Hepatocyte (in vitro differentiated cells): ENCODE data around the gene PER1. TPM values are rescaled to one million over a fixed set of nuclear protein-coding genes. Genes with fewer than 3 reads are reported as not detected.

Experiments used
- DNase-seq: peaks from one replicate; pipeline ENCODE4 v3.0.0-alpha.2; 2016; ENCODE audit warnings: low spot score
- H2AFZ ChIP-seq: fragments of 200-600 bp; sonication (generic); 2 replicates; pipeline ENCODE4 v1.6.0; 2016; ENCODE audit warnings: antibody characterized with exemption, mild to moderate bottlenecking
- H3K27ac ChIP-seq: fragments of 200-600 bp; sonication (generic); 2 replicates; pipeline ENCODE4 v1.5.1; 2016; ENCODE audit warnings: mild to moderate bottlenecking
- H3K27me3 ChIP-seq: fragments of 200-600 bp; sonication (generic); 2 replicates; pipeline ENCODE4 v1.6.1; 2016
- H3K36me3 ChIP-seq: fragments of 200-600 bp; sonication (generic); replicated peaks from 2 replicates; pipeline ENCODE4 v1.5.1; 2016; ENCODE audit warnings: low read depth; ENCODE audit not compliant: insufficient read depth
- H3K4me1 ChIP-seq: fragments of 200-600 bp; sonication (generic); 2 replicates; pipeline ENCODE4 v1.5.1; 2016; ENCODE audit warnings: mild to moderate bottlenecking, moderate library complexity; ENCODE audit not compliant: insufficient read depth
- H3K4me2 ChIP-seq: fragments of 200-600 bp; sonication (generic); 2 replicates; pipeline ENCODE4 v1.6.0; 2016
- H3K4me3 ChIP-seq: fragments of 200-600 bp; sonication (generic); 2 replicates; pipeline ENCODE4 v1.5.1; 2016; ENCODE audit warnings: mild to moderate bottlenecking
- H3K79me2 ChIP-seq: fragments of 200-600 bp; sonication (generic); 2 replicates; pipeline ENCODE4 v1.6.0; 2017; ENCODE audit warnings: mild to moderate bottlenecking
- H3K9me2 ChIP-seq: fragments of 200-600 bp; sonication (generic); replicated peaks from 2 replicates; pipeline ENCODE4 v1.6.0; 2017; ENCODE audit warnings: mild to moderate bottlenecking; ENCODE audit not compliant: insufficient read depth
- H3K9me3 ChIP-seq: fragments of 200-600 bp; sonication (generic); 2 replicates; pipeline ENCODE4 v1.5.1; 2016; ENCODE audit warnings: low read depth, mild to moderate bottlenecking
- H4K20me1 ChIP-seq: fragments of 200-600 bp; sonication (generic); 2 replicates; pipeline ENCODE4 v1.6.0; 2016; ENCODE audit warnings: mild to moderate bottlenecking; ENCODE audit not compliant: insufficient read depth, poor library complexity, severe bottlenecking
- EZH2 ChIP-seq: fragments of 200-600 bp; sonication (generic); IDR thresholded peaks from 2 replicates; pipeline ENCODE4 v1.6.1; 2016; ENCODE audit warnings: antibody characterized with exemption, mild to moderate bottlenecking, borderline replicate concordance
- EZH2phosphoT487 ChIP-seq: fragments of 200-600 bp; sonication (generic); IDR thresholded peaks from one replicate; pipeline ENCODE4 v1.6.1; 2018; ENCODE audit warnings: antibody characterized with exemption, mild to moderate bottlenecking, low read depth, moderate library complexity; ENCODE audit not compliant: unreplicated experiment, severe bottlenecking
- WGBS: methylation state at CpG from one replicate; pipeline ENCODE4 v1.1.6; 2016; ENCODE audit warnings: low lambda C conversion rate; ENCODE audit errors: missing lambda C conversion rate; 5-methylcytosine and 5-hydroxymethylcytosine counted together
- polyA plus RNA-seq: library from polyadenylated mRNA; unstranded; fragments of >200 nt; fragmentation: Nextera tagmentation; extraction: Ambion mirVana; gene quantifications from 2 replicates; pipeline ENCODE4 v1.2.1, GENCODE V29; 2016
- total RNA-seq: library from RNA; depleted of rRNA; stranded (reverse); fragments of >200 nt; gene quantifications from 2 replicates; pipeline ENCODE4 v1.2.3, GENCODE V29; 2014
- TF ChIP-seq, protein P1 (sequence below): fragments of 200-600 bp; sonication (generic); IDR thresholded peaks from 2 replicates; pipeline ENCODE4 v1.5.1; 2016; ENCODE audit warnings: antibody characterized with exemption, mild to moderate bottlenecking; ENCODE audit not compliant: poor library complexity

PER1 gene
- total and polyA plus RNA-seq, 2 experiments from 2014 or later: 36.5 to 107 TPM

DNA sequence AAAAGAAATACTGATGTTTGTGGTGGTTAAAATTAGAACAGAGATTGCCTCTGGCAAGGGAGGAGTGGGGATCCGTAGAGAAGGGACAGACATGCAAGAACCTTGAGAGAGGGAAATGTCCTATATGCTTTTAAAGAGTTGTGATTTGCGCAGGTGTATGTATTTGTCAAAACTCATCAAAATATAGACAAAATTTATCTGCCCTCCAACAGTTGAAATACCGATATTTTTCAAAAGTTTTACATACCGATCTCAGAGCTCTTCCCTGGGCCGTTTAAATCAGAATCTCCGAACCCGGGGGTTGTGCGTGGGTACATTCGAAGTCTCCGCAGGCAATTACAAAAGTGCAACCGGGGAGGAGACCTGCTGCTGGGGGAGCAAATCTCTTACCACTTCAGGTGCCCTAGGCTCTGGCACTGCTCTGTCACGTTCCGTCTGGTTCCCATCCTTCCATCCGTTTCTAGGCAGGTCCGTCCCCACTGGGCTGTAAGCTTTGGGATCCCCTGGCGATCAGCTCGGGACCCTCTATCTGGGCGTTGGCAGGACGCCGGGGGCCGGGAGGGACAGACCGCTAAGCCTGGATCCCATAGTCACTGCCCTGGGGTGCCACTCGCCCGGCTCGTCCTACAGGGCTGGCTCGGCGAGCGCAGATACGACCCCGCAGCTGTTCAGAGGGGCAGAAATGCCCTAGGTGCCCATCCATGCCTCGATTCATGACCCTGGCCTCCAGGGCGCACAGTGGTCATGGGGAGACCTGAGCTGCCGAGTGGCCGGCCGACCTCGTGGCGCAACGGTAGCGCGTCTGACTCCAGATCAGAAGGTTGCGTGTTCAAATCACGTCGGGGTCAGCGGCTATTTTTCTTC lies 33.6 kb upstream of the PER1 start:
- peaks cover 12% of the 10 kb centered on the region for H3K4me1 ChIP-seq
- H3K4me2 ChIP-seq: peak overlapping the region; percentile 76
- peaks cover 9% of the 10 kb centered on the region for H3K79me2 ChIP-seq
- no peaks in the 10 kb centered on the region for H3K27me3 ChIP-seq
- TF ChIP-seq EZH2 (no peak), EZH2phosphoT487 (no peak)
- TF ChIP-seq, protein P1, sequence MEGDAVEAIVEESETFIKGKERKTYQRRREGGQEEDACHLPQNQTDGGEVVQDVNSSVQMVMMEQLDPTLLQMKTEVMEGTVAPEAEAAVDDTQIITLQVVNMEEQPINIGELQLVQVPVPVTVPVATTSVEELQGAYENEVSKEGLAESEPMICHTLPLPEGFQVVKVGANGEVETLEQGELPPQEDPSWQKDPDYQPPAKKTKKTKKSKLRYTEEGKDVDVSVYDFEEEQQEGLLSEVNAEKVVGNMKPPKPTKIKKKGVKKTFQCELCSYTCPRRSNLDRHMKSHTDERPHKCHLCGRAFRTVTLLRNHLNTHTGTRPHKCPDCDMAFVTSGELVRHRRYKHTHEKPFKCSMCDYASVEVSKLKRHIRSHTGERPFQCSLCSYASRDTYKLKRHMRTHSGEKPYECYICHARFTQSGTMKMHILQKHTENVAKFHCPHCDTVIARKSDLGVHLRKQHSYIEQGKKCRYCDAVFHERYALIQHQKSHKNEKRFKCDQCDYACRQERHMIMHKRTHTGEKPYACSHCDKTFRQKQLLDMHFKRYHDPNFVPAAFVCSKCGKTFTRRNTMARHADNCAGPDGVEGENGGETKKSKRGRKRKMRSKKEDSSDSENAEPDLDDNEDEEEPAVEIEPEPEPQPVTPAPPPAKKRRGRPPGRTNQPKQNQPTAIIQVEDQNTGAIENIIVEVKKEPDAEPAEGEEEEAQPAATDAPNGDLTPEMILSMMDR: no peak
- H3K9me2 ChIP-seq: no peaks in the 10 kb centered on the region
- no peaks in the 10 kb centered on the region for H3K36me3 ChIP-seq
- peak overlapping the region; percentile 96 for H3K4me3 ChIP-seq
- 3% methylated on average over 44 of the region's 44 CpGs for WGBS
- H2AFZ ChIP-seq: peak overlapping the region; percentile 72
- no peaks in the 10 kb centered on the region for H3K9me3 ChIP-seq
- no peaks in the 10 kb centered on the region for H4K20me1 ChIP-seq
- peak; percentile 91 for DNase-seq
- H3K27ac ChIP-seq: peak overlapping the region; percentile 96

DNA sequence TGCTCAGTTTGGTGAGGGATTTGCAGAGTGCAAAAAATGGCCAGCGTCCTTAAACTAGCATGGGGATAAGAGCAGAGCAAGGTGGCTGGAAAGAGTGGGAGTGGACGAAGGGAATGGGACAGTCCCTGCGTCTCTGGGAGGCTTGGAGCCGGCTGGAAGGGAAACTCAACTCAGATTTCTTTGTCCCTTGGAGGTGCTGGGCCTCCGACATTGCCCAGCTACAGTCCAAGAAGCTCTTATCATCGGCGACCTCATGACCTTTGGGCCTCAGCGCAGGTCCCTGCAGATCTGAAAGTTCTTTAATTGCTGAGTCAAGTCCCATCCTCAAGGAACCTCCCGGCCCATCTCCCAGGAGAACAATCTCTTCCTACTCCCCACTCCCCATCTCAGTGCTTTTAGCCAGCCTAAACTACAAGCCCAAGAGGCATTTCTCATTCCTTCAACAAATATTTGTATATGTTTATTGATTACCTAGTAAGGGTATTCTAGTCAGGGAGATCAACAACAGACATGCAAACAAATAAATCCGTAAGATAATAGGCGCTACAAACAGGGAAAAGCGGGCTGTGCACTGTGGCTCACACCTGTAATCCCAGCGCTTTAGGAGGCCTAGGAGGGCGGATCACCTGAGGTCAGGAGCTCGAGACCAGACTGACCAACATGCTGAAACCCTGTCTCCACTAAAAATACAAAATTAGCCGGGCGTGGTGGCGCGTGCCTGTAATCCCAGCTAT lies 25.0 kb upstream of the PER1 start:
- TF ChIP-seq, protein P1: no peak
- TF ChIP-seq EZH2phosphoT487 (no peak), EZH2 (no peak)
- WGBS: 52% methylated on average over 19 of the region's 19 CpGs
- no peaks in the 10 kb centered on the region for H3K9me2 ChIP-seq
- peak overlapping the region; percentile 92 for H3K4me2 ChIP-seq
- H3K9me3 ChIP-seq: no peaks in the 10 kb centered on the region
- peak; percentile 21 for DNase-seq
- H3K4me3 ChIP-seq: peak overlapping the region; percentile 30
- peak overlapping the region; percentile 94 for H2AFZ ChIP-seq
- H4K20me1 ChIP-seq: no peaks in the 10 kb centered on the region
- no peaks in the 10 kb centered on the region for H3K27me3 ChIP-seq
- no peaks in the 10 kb centered on the region for H3K36me3 ChIP-seq
- H3K27ac ChIP-seq: peak overlapping the region; percentile 84
- peaks cover 24% of the 10 kb centered on the region for H3K4me1 ChIP-seq
- peaks cover 8% of the 10 kb centered on the region for H3K79me2 ChIP-seq

DNA sequence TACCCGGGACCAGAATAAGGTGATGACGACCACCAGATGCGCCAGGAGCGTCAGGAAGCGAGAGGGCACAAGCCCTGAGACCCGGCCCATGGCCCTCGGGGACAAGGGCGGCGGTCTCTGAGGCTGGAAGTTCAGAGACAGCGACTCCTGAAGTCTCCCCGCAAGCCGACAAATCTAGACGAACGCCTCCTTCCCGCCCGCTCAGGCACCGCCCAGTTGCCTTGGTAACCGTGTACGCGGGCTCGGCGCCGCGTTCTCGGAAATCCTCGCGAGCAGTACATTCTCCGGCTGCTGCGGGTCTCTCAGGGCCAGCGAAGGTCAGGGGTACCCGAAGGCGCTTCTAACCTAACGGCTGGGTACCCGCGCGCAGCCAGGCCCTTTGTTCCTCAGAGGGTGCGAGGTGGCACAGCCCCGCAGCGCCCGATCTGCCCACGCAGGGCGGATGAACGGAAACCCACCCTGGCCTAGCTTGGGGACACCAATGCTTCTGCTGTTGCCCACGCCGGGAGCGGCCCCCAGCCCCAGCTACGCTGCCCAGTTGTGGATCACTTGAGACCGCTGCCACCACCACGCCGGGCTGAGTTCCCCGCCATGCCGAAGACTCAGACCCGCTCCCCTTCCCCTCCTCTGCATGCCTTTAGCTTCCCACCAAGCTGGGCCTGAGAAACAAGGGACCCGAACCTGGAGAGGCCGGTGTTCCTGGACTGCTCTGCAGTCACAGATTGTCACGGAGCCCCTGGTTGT lies 24.2 kb upstream of the PER1 start, which contains the start of gene TMEM107:
Gene TMEM107, minus strand, starts transcription at position 184 of the 744 bp plus-strand sequence. Its CDS starts 94 bp downstream, at position 90.
- DNase-seq: peak; percentile 95
- Histone ChIP-seq H3K4me3 (peak within 1 kb of the TSS; percentile 30), H3K4me2 (peak within 1 kb of the TSS; percentile 92), H3K4me1 (peaks cover 24% of the 10 kb centered on the region), H4K20me1 (no peaks in the 10 kb centered on the region), H3K27ac (peak within 1 kb of the TSS; percentile 84), H3K9me2 (no peaks in the 10 kb centered on the region), H2AFZ (peak within 1 kb of the TSS; percentile 94), H3K79me2 (peaks cover 8% of the 10 kb centered on the region), H3K27me3 (no peaks in the 10 kb centered on the region), H3K36me3 (no peaks in the 10 kb centered on the region), H3K9me3 (no peaks in the 10 kb centered on the region)
- TF ChIP-seq EZH2phosphoT487: no peak
- TF ChIP-seq, protein P1: peak; percentile 6
- 6% methylated on average over 52 of the region's 56 CpGs for WGBS
